Measurements from ENCODE around the gene CADM1. TPM values are rescaled to one million over a fixed set of nuclear protein-coding genes. Genes with fewer than 3 reads are reported as not detected.

Gene CADM1
- total and polyA plus RNA-seq, 9 of the 15 experiments (the other 6 are each of a cell fraction or from before 2014, with no cell fraction given): 0.42 TPM; not detected in 8

DNA sequence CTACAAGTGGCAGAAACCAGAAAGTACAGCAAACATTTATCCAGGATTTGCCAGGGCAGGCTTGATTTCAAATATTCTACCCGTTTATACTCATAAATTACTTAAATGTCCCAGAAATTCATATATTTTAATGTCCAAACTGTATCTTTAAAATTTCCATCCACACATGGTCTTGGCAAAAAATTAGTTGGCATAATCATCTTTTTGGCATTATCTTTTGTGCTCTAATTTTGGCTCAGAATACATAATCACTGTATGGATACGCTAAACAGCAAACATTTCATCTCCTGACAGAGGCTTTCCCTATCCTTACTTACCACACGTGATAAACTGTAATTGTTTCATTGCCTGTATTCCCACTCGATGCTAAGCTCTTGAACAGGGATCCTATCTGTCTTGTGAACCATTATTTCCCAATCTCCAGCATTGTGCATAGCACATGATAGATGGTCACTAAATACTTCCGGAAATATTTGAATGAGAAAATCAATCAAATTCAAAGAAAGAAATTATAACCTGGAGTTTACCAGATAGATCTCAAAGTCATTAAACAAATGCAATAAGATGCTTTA lies 64.2 kb downstream of the CADM1 start (continued):
- TF ChIP-seq, protein P1, sequence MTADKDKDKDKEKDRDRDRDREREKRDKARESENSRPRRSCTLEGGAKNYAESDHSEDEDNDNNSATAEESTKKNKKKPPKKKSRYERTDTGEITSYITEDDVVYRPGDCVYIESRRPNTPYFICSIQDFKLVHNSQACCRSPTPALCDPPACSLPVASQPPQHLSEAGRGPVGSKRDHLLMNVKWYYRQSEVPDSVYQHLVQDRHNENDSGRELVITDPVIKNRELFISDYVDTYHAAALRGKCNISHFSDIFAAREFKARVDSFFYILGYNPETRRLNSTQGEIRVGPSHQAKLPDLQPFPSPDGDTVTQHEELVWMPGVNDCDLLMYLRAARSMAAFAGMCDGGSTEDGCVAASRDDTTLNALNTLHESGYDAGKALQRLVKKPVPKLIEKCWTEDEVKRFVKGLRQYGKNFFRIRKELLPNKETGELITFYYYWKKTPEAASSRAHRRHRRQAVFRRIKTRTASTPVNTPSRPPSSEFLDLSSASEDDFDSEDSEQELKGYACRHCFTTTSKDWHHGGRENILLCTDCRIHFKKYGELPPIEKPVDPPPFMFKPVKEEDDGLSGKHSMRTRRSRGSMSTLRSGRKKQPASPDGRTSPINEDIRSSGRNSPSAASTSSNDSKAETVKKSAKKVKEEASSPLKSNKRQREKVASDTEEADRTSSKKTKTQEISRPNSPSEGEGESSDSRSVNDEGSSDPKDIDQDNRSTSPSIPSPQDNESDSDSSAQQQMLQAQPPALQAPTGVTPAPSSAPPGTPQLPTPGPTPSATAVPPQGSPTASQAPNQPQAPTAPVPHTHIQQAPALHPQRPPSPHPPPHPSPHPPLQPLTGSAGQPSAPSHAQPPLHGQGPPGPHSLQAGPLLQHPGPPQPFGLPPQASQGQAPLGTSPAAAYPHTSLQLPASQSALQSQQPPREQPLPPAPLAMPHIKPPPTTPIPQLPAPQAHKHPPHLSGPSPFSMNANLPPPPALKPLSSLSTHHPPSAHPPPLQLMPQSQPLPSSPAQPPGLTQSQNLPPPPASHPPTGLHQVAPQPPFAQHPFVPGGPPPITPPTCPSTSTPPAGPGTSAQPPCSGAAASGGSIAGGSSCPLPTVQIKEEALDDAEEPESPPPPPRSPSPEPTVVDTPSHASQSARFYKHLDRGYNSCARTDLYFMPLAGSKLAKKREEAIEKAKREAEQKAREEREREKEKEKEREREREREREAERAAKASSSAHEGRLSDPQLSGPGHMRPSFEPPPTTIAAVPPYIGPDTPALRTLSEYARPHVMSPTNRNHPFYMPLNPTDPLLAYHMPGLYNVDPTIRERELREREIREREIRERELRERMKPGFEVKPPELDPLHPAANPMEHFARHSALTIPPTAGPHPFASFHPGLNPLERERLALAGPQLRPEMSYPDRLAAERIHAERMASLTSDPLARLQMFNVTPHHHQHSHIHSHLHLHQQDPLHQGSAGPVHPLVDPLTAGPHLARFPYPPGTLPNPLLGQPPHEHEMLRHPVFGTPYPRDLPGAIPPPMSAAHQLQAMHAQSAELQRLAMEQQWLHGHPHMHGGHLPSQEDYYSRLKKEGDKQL (CRISPR knock-in tag; IDR thresholded peaks at IDR 0.05; ENCODE audit: borderline replicate concordance): no peak
- TF ChIP-seq, protein P2, sequence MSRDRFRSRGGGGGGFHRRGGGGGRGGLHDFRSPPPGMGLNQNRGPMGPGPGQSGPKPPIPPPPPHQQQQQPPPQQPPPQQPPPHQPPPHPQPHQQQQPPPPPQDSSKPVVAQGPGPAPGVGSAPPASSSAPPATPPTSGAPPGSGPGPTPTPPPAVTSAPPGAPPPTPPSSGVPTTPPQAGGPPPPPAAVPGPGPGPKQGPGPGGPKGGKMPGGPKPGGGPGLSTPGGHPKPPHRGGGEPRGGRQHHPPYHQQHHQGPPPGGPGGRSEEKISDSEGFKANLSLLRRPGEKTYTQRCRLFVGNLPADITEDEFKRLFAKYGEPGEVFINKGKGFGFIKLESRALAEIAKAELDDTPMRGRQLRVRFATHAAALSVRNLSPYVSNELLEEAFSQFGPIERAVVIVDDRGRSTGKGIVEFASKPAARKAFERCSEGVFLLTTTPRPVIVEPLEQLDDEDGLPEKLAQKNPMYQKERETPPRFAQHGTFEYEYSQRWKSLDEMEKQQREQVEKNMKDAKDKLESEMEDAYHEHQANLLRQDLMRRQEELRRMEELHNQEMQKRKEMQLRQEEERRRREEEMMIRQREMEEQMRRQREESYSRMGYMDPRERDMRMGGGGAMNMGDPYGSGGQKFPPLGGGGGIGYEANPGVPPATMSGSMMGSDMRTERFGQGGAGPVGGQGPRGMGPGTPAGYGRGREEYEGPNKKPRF (IDR thresholded peaks at IDR 0.05; ENCODE audit: low read depth, low read length): no peak

Data from K562 (cell line).